Muscle of leg (tissue), 11 donors: ENCODE data around the gene CD200. TPM values are rescaled to one million over a fixed set of nuclear protein-coding genes. Genes with fewer than 3 reads are reported as not detected.

Experiments
- DNase-seq: peaks from one replicate; pipeline ENCODE4 v3.0.0; 2013
- H3K27ac ChIP-seq: one replicate; pipeline ENCODE4 v1.5.1; 2013; ENCODE audit warnings: mild to moderate bottlenecking, low read length, control low read depth
- H3K27me3 ChIP-seq: one replicate; pipeline ENCODE4 v1.6.1; 2013; ENCODE audit warnings: low read length; ENCODE audit not compliant: control insufficient read depth, insufficient read depth
- H3K36me3 ChIP-seq: one replicate; pipeline ENCODE4 v1.6.1; 2013; ENCODE audit warnings: low read length; ENCODE audit not compliant: control insufficient read depth, insufficient read depth
- H3K4me1 ChIP-seq: one replicate; pipeline ENCODE4 v1.6.1; 2013; ENCODE audit warnings: low read length; ENCODE audit not compliant: control insufficient read depth, insufficient read depth
- H3K4me3 ChIP-seq: one replicate; pipeline ENCODE4 v1.5.1; 2013; ENCODE audit warnings: low read length, control low read depth
- H3K9me3 ChIP-seq: replicated peaks from 2 replicates; pipeline ENCODE4 v1.6.1; 2013; ENCODE audit warnings: low read depth, low read length; ENCODE audit not compliant: control insufficient read depth
- WGBS: methylation state at CpG from one replicate; pipeline ENCODE4 v1.1.5; 2013; ENCODE audit warnings: missing lambda C conversion rate; ENCODE audit not compliant: insufficient coverage; 5-methylcytosine and 5-hydroxymethylcytosine counted together
- polyA plus RNA-seq, 8 donors: library from polyadenylated mRNA; unstranded; fragments of 120-200 nt; gene quantifications; one replicate each; pipeline versions ENCODE4 v1.2.1 to v1.2.3, GENCODE V29; 2013; ENCODE audit warnings: inconsistent platforms in 1 of 8, low replicate concordance in 1 of 8; ENCODE audit not compliant: insufficient read length in 8 of 8, insufficient read depth in 1 of 8
- total RNA-seq: library from RNA; stranded (reverse); fragments of 120-200 nt; gene quantifications from one replicate; pipeline ENCODE4 v1.2.4, GENCODE V29; 2013

Gene CD200
- total and polyA plus RNA-seq, 9 donors: 7.5 to 19.5 (median 13.4) TPM

- Histone ChIP-seq H3K27ac (no peak overlapping the region), H3K9me3 (peaks cover 3% of the 10 kb centered on the region), H3K4me1 (peaks cover 7% of the 10 kb centered on the region), H3K27me3 (no peaks in the 10 kb centered on the region), H3K36me3 (peaks cover 18% of the 10 kb centered on the region), H3K4me3 (no peak overlapping the region)
- DNase-seq: no peak
- 92% methylated on average over 1 of the region's 3 CpGs for WGBS
Observed at GRCh38 chr3:112346491-112347122, 13.7 kb downstream of the CD200 start.

- no peak overlapping the region for H3K27ac ChIP-seq
- H3K9me3 ChIP-seq: no peaks in the 10 kb centered on the region
- H3K4me3 ChIP-seq: no peak overlapping the region
- DNase-seq: no peak
- WGBS: 100% methylated on average over 1 of the region's 1 CpG
- H3K36me3 ChIP-seq: peaks cover 19% of the 10 kb centered on the region
- H3K4me1 ChIP-seq: peaks cover 9% of the 10 kb centered on the region
- H3K27me3 ChIP-seq: no peaks in the 10 kb centered on the region
Observed at GRCh38 chr3:112348943-112349342, 16.0 kb downstream of the CD200 start.

GRCh38 chr3:112349557-112349956, 16.6 kb downstream of the CD200 start:
- H3K27ac ChIP-seq: no peak overlapping the region
- H3K36me3 ChIP-seq: peaks cover 19% of the 10 kb centered on the region
- H3K27me3 ChIP-seq: no peaks in the 10 kb centered on the region
- no peak overlapping the region for H3K4me3 ChIP-seq
- H3K9me3 ChIP-seq: no peaks in the 10 kb centered on the region
- H3K4me1 ChIP-seq: peaks cover 9% of the 10 kb centered on the region
- no CpG with 5 or more reads among the region's 6 CpGs for WGBS
- DNase-seq: no peak

- Histone ChIP-seq H3K4me3 (no peak overlapping the region), H3K4me1 (peaks cover 9% of the 10 kb centered on the region), H3K9me3 (no peaks in the 10 kb centered on the region), H3K36me3 (peaks cover 15% of the 10 kb centered on the region), H3K27me3 (no peaks in the 10 kb centered on the region), H3K27ac (peak overlapping the region; percentile 30)
- 33% methylated on average over 1 of the region's 2 CpGs for WGBS
- peak; percentile 38 for DNase-seq
Observed at GRCh38 chr3:112350018-112350810, 17.3 kb downstream of the CD200 start.

GRCh38 chr3:112351036-112351435, 18.1 kb downstream of the CD200 start:
- Histone ChIP-seq H3K4me1 (peaks cover 9% of the 10 kb centered on the region), H3K36me3 (peaks cover 10% of the 10 kb centered on the region), H3K27me3 (no peaks in the 10 kb centered on the region), H3K9me3 (no peaks in the 10 kb centered on the region), H3K4me3 (no peak overlapping the region), H3K27ac (peak overlapping the region; percentile 42)
- WGBS: 17% methylated on average over 1 of the region's 1 CpG
- DNase-seq: no peak

- Histone ChIP-seq H3K36me3 (peaks cover 7% of the 10 kb centered on the region), H3K27me3 (no peaks in the 10 kb centered on the region), H3K27ac (peak overlapping the region; percentile 39), H3K4me1 (peaks cover 9% of the 10 kb centered on the region), H3K9me3 (no peaks in the 10 kb centered on the region), H3K4me3 (no peak overlapping the region)
- DNase-seq: no peak
- WGBS: no CpG with 5 or more reads among the region's 2 CpGs
Observed at GRCh38 chr3:112351823-112352222, 18.9 kb downstream of the CD200 start.

GRCh38 chr3:112352720-112353119, 19.8 kb downstream of the CD200 start:
- DNase-seq: no peak
- Histone ChIP-seq H3K4me3 (no peak overlapping the region), H3K36me3 (peaks cover 4% of the 10 kb centered on the region), H3K27me3 (no peaks in the 10 kb centered on the region), H3K27ac (peak overlapping the region; percentile 32), H3K4me1 (peaks cover 6% of the 10 kb centered on the region), H3K9me3 (no peaks in the 10 kb centered on the region)
- no CpG with 5 or more reads among the region's 5 CpGs for WGBS

- Histone ChIP-seq H3K27ac (peak overlapping the region; percentile 32), H3K4me3 (no peak overlapping the region), H3K36me3 (peaks cover 4% of the 10 kb centered on the region), H3K27me3 (no peaks in the 10 kb centered on the region), H3K9me3 (no peaks in the 10 kb centered on the region), H3K4me1 (peaks cover 5% of the 10 kb centered on the region)
- WGBS: no CpG with 5 or more reads among the region's 3 CpGs
- DNase-seq: no peak
Observed at GRCh38 chr3:112353365-112353764, 20.4 kb downstream of the CD200 start.

GRCh38 chr3:112354642-112355306, 21.8 kb downstream of the CD200 start:
- Histone ChIP-seq H3K27ac (no peak overlapping the region), H3K9me3 (no peaks in the 10 kb centered on the region), H3K4me1 (peaks cover 5% of the 10 kb centered on the region), H3K36me3 (peaks cover 2% of the 10 kb centered on the region), H3K4me3 (no peak overlapping the region), H3K27me3 (no peaks in the 10 kb centered on the region)
- no peak for DNase-seq
- no CpG with 5 or more reads among the region's 2 CpGs for WGBS

- Histone ChIP-seq H3K4me3 (no peak overlapping the region), H3K9me3 (no peaks in the 10 kb centered on the region), H3K36me3 (peaks cover 2% of the 10 kb centered on the region), H3K27ac (no peak overlapping the region), H3K27me3 (no peaks in the 10 kb centered on the region), H3K4me1 (peaks cover 3% of the 10 kb centered on the region)
- WGBS: no CpG with 5 or more reads among the region's 5 CpGs
- no peak for DNase-seq
Observed at GRCh38 chr3:112355307-112355687, 22.3 kb downstream of the CD200 start.
